Uterus (tissue), 4 donors: ENCODE measurements around the gene ATF7IP2. TPM values are rescaled to one million over a fixed set of nuclear protein-coding genes. Genes with fewer than 3 reads are reported as not detected.
"Not testable (repeated sequence)": the region's sequence is repeated elsewhere in the genome, so short reads cannot be mapped to it uniquely, and the experiment has no call there.

Experiments used
- DNase-seq, 2 donors: peaks; one replicate each; pipeline ENCODE4 v3.0.0-alpha.2; 2019 to 2020
- H3K27ac ChIP-seq, 2 donors: fragments of 200-600 bp; sonication (generic); 1 replicate in 1 of 2; 2 replicates in 1 of 2; pipeline ENCODE4 v1.5.1; 2016 to 2018
- H3K27me3 ChIP-seq, 2 donors: fragments of 200-600 bp; sonication (generic); one replicate each; pipeline ENCODE4 v1.5.1; 2018 to 2019; ENCODE audit warnings: control low read depth in 1 of 2
- H3K36me3 ChIP-seq, 2 donors: fragments of 200-600 bp; sonication (generic); one replicate each; pipeline ENCODE4 v1.5.1; 2019; ENCODE audit warnings: control low read depth in 1 of 2
- H3K4me1 ChIP-seq, 2 donors: fragments of 200-600 bp; sonication (generic); one replicate each; pipeline ENCODE4 v1.5.1; 2018 to 2019; ENCODE audit warnings: control low read depth in 1 of 2
- H3K4me3 ChIP-seq, 2 donors: fragments of 200-600 bp; sonication (generic); 1 replicate in 1 of 2; 2 replicates in 1 of 2; pipeline ENCODE4 v1.5.1; 2018 to 2019; ENCODE audit warnings: mild to moderate bottlenecking in 1 of 2
- H3K9me3 ChIP-seq, 2 donors: fragments of 200-600 bp; sonication (generic); one replicate each; pipeline ENCODE4 v1.5.1; 2019; ENCODE audit warnings: control low read depth in 1 of 2
- CTCF ChIP-seq, 4 experiments: fragments of 200-600 bp in 2 of 4; fragments of 450-650 bp in 2 of 4; sonication (generic) in 2 of 4; IDR thresholded peaks; one replicate each; pipeline ENCODE4 v1.5.1; 2016 to 2019; ENCODE audit warnings: antibody characterized with exemption in 4 of 4, mild to moderate bottlenecking in 2 of 4, moderate library complexity in 1 of 4
- POLR2A ChIP-seq, 2 donors: fragments of 450-650 bp; IDR thresholded peaks; one replicate each; pipeline ENCODE4 v1.6.1; 2016; ENCODE audit warnings: antibody characterized with exemption in 2 of 2, mild to moderate bottlenecking in 1 of 2, moderate library complexity in 1 of 2
- intact Hi-C: fragments of 100-400 bp; cut with DNase I; formaldehyde crosslinking; loops from one replicate; pipeline ENCODE4 v1.15.1; 2023; ENCODE audit warnings: low total_unique reads
- total RNA-seq, 4 donors: library from RNA; depleted of rRNA in 3 of 4; stranded (reverse); fragments of >200 nt in 3 of 4; gene quantifications; one replicate each; pipeline versions ENCODE4 v1.1.0 to v1.2.4, GENCODE V29; 2014 to 2023
- donor health status: DM: yes; HTN: yes; CAD: no.

ATF7IP2 gene
- 10 to 100 TPM in 1 of 4 donors, 1 to 10 TPM in 2, not detected in 1; 6.4 to 21.7 (median 6.9) TPM for total RNA-seq

GRCh38 chr16:10385725-10386516 is at the start of gene ATF7IP2:
Gene ATF7IP2 (plus strand): TSS chr16:10386061. CDS start chr16:10430621, 44,560 bp downstream.
- intact Hi-C loops, result no loop called here
- DNase-seq, result peak; percentile 65 to 73
- Histone ChIP-seq H3K27ac (peak within 1 kb of the TSS in 1 of 2 donors; percentile 48), H3K4me1 (no peaks in the 10 kb centered on the region), H3K4me3 (peak within 1 kb of the TSS; percentile 40 to 55), H3K9me3 (no peaks in the 10 kb centered on the region), H3K36me3 (no peaks in the 10 kb centered on the region), H3K27me3 (no peaks in the 10 kb centered on the region)
- TF ChIP-seq CTCF (IDR thresholded peaks at IDR 0.05) (no peak), POLR2A (IDR thresholded peaks at IDR 0.05) (peak in 1 of 2 donors; percentile 62)

GRCh38 chr16:10338426-10338825 is 47.4 kb upstream of the ATF7IP2 start:
- intact Hi-C loops, result no loop called here
- H3K9me3 ChIP-seq, result peaks cover 0 to 8% of the 10 kb centered on the region in 2 donors
- DNase-seq, result no peak
- no peak overlapping the region for H3K4me3 ChIP-seq
- H3K27me3 ChIP-seq, result no peaks in the 10 kb centered on the region
- no peaks in the 10 kb centered on the region for H3K4me1 ChIP-seq
- no peak overlapping the region for H3K27ac ChIP-seq
- TF ChIP-seq CTCF (IDR thresholded peaks at IDR 0.05), result no peak
- H3K36me3 ChIP-seq, result no peaks in the 10 kb centered on the region

GRCh38 chr16:10339777-10340732 is 45.8 kb upstream of the ATF7IP2 start:
- H3K4me1 ChIP-seq, result no peaks in the 10 kb centered on the region
- H3K27ac ChIP-seq, result no peak overlapping the region
- no peak overlapping the region for H3K4me3 ChIP-seq
- no peaks in the 10 kb centered on the region for H3K36me3 ChIP-seq
- H3K9me3 ChIP-seq, result peaks cover 0 to 8% of the 10 kb centered on the region in 2 donors
- no peak for DNase-seq
- TF ChIP-seq POLR2A (IDR thresholded peaks at IDR 0.05) (no peak), CTCF (IDR thresholded peaks at IDR 0.05) (no peak)
- no peaks in the 10 kb centered on the region for H3K27me3 ChIP-seq
- intact Hi-C loops, result no loop called here

GRCh38 chr16:10343124-10343760 is 42.6 kb upstream of the ATF7IP2 start:
- TF ChIP-seq CTCF (IDR thresholded peaks at IDR 0.05), result no peak
- TF ChIP-seq POLR2A (IDR thresholded peaks at IDR 0.05), result no peak
- Histone ChIP-seq H3K4me1 (no peaks in the 10 kb centered on the region), H3K36me3 (no peaks in the 10 kb centered on the region), H3K27ac (no peak overlapping the region), H3K4me3 (no peak overlapping the region), H3K27me3 (no peaks in the 10 kb centered on the region), H3K9me3 (peaks cover 0 to 8% of the 10 kb centered on the region in 2 donors)
- intact Hi-C loops, result no loop called here
- no peak for DNase-seq

- H3K27ac ChIP-seq, H3K36me3 ChIP-seq, H3K4me3 ChIP-seq, H3K4me1 ChIP-seq, intact Hi-C loops, DNase-seq, H3K27me3 ChIP-seq, H3K9me3 ChIP-seq: not testable (repeated sequence)
These were observed 41.2 kb upstream of the ATF7IP2 start for GRCh38 chr16:10344699-10345098.
